ENCODE measurements around the gene EIF4H.

- TF ChIP-seq CTCF (IDR thresholded peaks at IDR 0.05) (no peak), POLR2A (IDR thresholded peaks at IDR 0.05) (no peak), EP300 (IDR thresholded peaks at IDR 0.05) (no peak)
These were observed 61.5 kb downstream of the EIF4H start for GRCh38 chr7:74235518-74236268.
